ENCODE data around the gene SYNPO2. TPM values are rescaled to one million over a fixed set of nuclear protein-coding genes. Genes with fewer than 3 reads are reported as not detected.

The SYNPO2 gene
- total and polyA plus RNA-seq, 2 of the 8 experiments (the other 6 are each of a cell fraction or from before 2014, with no cell fraction given) = 0.50 to 4.2 TPM

DNA sequence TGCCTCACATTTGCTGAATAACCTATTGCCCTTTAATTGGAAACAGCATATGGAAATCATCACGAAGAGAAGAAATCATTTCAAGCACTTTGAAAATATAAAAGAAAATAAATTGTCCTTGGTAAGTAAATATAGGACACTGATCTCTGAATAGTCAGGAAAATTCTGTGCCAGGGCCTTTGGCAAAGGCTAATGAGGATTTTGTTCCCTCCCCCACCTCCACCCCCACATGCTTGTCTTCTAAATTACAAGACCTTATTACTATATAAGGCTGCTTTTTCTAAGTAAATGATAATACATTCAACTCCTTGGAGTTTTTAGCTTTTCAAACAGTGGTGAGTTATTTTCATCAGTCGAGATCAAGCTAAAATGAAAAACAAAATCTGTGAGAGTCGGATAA lies 15.8 kb downstream of the SYNPO2 start:
- Histone ChIP-seq H4K5ac (ENCODE audit: insufficient read length, low read depth, low read length) (no peak overlapping the region), H2AFZ (ENCODE audit: low read length) (no peak overlapping the region), H2BK20ac (ENCODE audit: low read length) (no peak overlapping the region), H3K18ac (ENCODE audit: extremely low read depth, low read length) (no peak overlapping the region), H2AK5ac (ENCODE audit: low read depth, low read length) (no peak overlapping the region), H3K4me1 (replicated peaks in 1 of 4; ENCODE audit: control insufficient read depth in 3 of 4, insufficient read depth in 4 of 4, low read length in 3 of 4) (no peaks in the 10 kb centered on the region), H3K4me3 (ENCODE audit: extremely low read depth in 1 of 4, insufficient read depth in 2 of 4, low read depth in 3 of 4, low read length in 4 of 4) (no peak overlapping the region), H2BK12ac (ENCODE audit: low read depth, low read length) (no peak overlapping the region), H2BK120ac (replicated peaks; ENCODE audit: low read depth, low read length) (no peak overlapping the region), H3K27ac (ENCODE audit: low read depth, low read length) (no peak overlapping the region), H3K23ac (ENCODE audit: insufficient read length) (no peak overlapping the region), H3K79me1 (ENCODE audit: low read depth, low read length) (no peaks in the 10 kb centered on the region), H3K14ac (ENCODE audit: insufficient read length) (no peak overlapping the region), H3K4me2 (ENCODE audit: insufficient read depth in 1 of 2, low read depth in 2 of 2, low read length in 2 of 2) (no peak overlapping the region), H3K27me3 (replicated peaks in 1 of 4; ENCODE audit: control insufficient read depth in 3 of 4, extremely low read depth in 1 of 4, insufficient read depth in 3 of 4, low read length in 3 of 4) (no peaks in the 10 kb centered on the region), H3K9me3 (ENCODE audit: insufficient read depth in 2 of 2, low read depth in 1 of 2, low read length in 1 of 2) (no peaks in the 10 kb centered on the region), H3K56ac (replicated peaks; ENCODE audit: insufficient read length, low read depth, low read length) (no peak overlapping the region), H2BK5ac (ENCODE audit: low read depth, low read length) (no peak overlapping the region), H3K23me2 (ENCODE audit: low read depth, low read length) (no peaks in the 10 kb centered on the region), H3K79me2 (ENCODE audit: control insufficient read depth in 1 of 2, insufficient read depth in 2 of 2, low read length in 2 of 2) (no peaks in the 10 kb centered on the region), H4K8ac (ENCODE audit: extremely low read depth, insufficient read depth, low read length) (no peak overlapping the region), H2BK15ac (ENCODE audit: low read length) (no peak overlapping the region), H3K36me3 (ENCODE audit: control insufficient read depth in 2 of 4, insufficient read depth in 4 of 4, low read length in 3 of 4) (no peaks in the 10 kb centered on the region), H3K4ac (replicated peaks; ENCODE audit: insufficient read length, low read depth, low read length) (no peak overlapping the region), H4K91ac (replicated peaks; ENCODE audit: insufficient read length, low read length) (no peak overlapping the region), H4K20me1 (replicated peaks in 1 of 2; ENCODE audit: control insufficient read depth in 1 of 2, insufficient read depth in 2 of 2, low read length in 2 of 2) (no peaks in the 10 kb centered on the region), H3K9ac (replicated peaks in 1 of 4; ENCODE audit: extremely low read depth in 1 of 4, low read depth in 3 of 4, low read length in 3 of 4) (no peak overlapping the region)
- ChIA-PET POLR2A (ENCODE audit: partially characterized antibody) (no interaction called here), CTCF (ENCODE audit: partially characterized antibody) (interaction anchor here (0.6 to 1.9 kb wide), 3 partner anchors 18 to 1947 kb away, joined by 3 to 4 read pairs (median 3); no protein-coding TSS in a partner anchor)
- 87% methylated on average over 3 of the region's 3 CpGs; no CpG with 5 or more reads in 1 of the 2 experiments for WGBS, 2 experiments (ENCODE audit: extremely low coverage in 1 of 2, insufficient coverage in 1 of 2, insufficient read length in 1 of 2, insufficient replicate concordance in 2 of 2, low coverage in 1 of 2, low lambda C conversion rate in 2 of 2, missing lambda C conversion rate in 1 of 2)
- no peak for FAIRE-seq
- no peak for TF ChIP-seq USF2 (IDR thresholded peaks at IDR 0.05; ENCODE audit: low read length)
- no peak for TF ChIP-seq SIX5 (IDR thresholded peaks at IDR 0.05; ENCODE audit: low read depth, low read length)
- no peak for TF ChIP-seq YY1 (IDR thresholded peaks at IDR 0.05; ENCODE audit: low read depth, low read length)
- no peak for TF ChIP-seq BRCA1 (IDR thresholded peaks at IDR 0.05; ENCODE audit: low read depth, low read length)
- TF ChIP-seq RAD21 (IDR thresholded peaks at IDR 0.05 in 1 of 2, conservative IDR thresholded peaks at IDR 0.05 in 1 of 2; ENCODE audit: low read depth in 2 of 2, low read length in 2 of 2) = no peak
- TF ChIP-seq EZH2 (IDR thresholded peaks at IDR 0.05; ENCODE audit: low read depth, low read length, severe bottlenecking) = no peak
- DNase-seq (ENCODE audit: low read depth in 1 of 2, low spot score in 2 of 2) = no peak

Measured in H1 (cell line).